Sigmoid colon (tissue), 4 donors: Measurements from ENCODE around the gene KHNYN.

Experiments used
- CTCF ChIP-seq, 4 experiments: fragments of 450-650 bp in 3 of 4; fragments of 200-600 bp in 1 of 4; IDR thresholded peaks; one replicate each; pipeline ENCODE4 v1.5.1; 2016 to 2019; ENCODE audit warnings: antibody characterized with exemption in 4 of 4, mild to moderate bottlenecking in 3 of 4, moderate library complexity in 2 of 4
- POLR2A ChIP-seq, 2 donors: fragments of 450-650 bp; IDR thresholded peaks; one replicate each; pipeline ENCODE4 v1.6.1; 2016; ENCODE audit warnings: antibody characterized with exemption in 2 of 2, mild to moderate bottlenecking in 2 of 2, moderate library complexity in 2 of 2
- POLR2AphosphoS5 ChIP-seq, 4 donors: sonication (generic); formaldehyde crosslinking; IDR thresholded peaks; one replicate each; pipeline ENCODE4 v1.6.1; 2017; ENCODE audit warnings: antibody characterized with exemption in 4 of 4

- TF ChIP-seq POLR2AphosphoS5 (IDR thresholded peaks at IDR 0.05), result no peak
- no peak for TF ChIP-seq CTCF (IDR thresholded peaks at IDR 0.05)
- no peak for TF ChIP-seq POLR2A (IDR thresholded peaks at IDR 0.05)
Measured at GRCh38 chr14:24409956-24410355, 19.8 kb upstream of the KHNYN start.
